Gastrocnemius medialis (tissue), 4 donors: ENCODE results near the gene PCDHB5. TPM values are rescaled to one million over a fixed set of nuclear protein-coding genes. Genes with fewer than 3 reads are reported as not detected.
"Not testable (repeated sequence)": the region's sequence is repeated elsewhere in the genome, so short reads cannot be mapped to it uniquely, and the experiment has no call there.

Source experiments
- ATAC-seq, 2 donors: fragments of 150-250 bp; one replicate each; pipeline ENCODE4 v1.9.1; 2016
- DNase-seq, 2 donors: peaks; one replicate each; pipeline ENCODE4 v3.0.0-alpha.2; 2019
- H3K27ac ChIP-seq, 4 donors: fragments of 200-600 bp; sonication (generic); 1 replicate in 1 of 4; 2 replicates in 3 of 4; pipeline ENCODE4 v1.5.1; 2016 to 2018; ENCODE audit warnings: mild to moderate bottlenecking in 2 of 4, moderate library complexity in 1 of 4
- H3K27me3 ChIP-seq, 3 donors: fragments of 200-600 bp; sonication (generic) in 2 of 3; 1 replicate in 1 of 3; 2 replicates in 2 of 3; pipeline versions ENCODE4 v1.5.1 to v1.6.0; 2016 to 2019; ENCODE audit warnings: mild to moderate bottlenecking in 1 of 3, moderate library complexity in 1 of 3
- H3K36me3 ChIP-seq, 2 donors: fragments of 200-600 bp; sonication (generic) in 1 of 2; one replicate each; pipeline ENCODE4 v1.5.1; 2017 to 2018
- H3K4me1 ChIP-seq, 2 donors: fragments of 200-600 bp; sonication (generic) in 1 of 2; one replicate each; pipeline ENCODE4 v1.5.1; 2016 to 2017; ENCODE audit warnings: mild to moderate bottlenecking in 2 of 2
- H3K4me3 ChIP-seq, 4 donors: fragments of 200-600 bp; sonication (generic) in 3 of 4; 1 replicate in 1 of 4; 2 replicates in 3 of 4; pipeline ENCODE4 v1.5.1; 2016 to 2019; ENCODE audit warnings: mild to moderate bottlenecking in 2 of 4
- H3K9me3 ChIP-seq, 3 donors: fragments of 200-600 bp; sonication (generic) in 2 of 3; 1 replicate in 1 of 3; 2 replicates in 2 of 3; pipeline ENCODE4 v1.5.1; 2016 to 2019
- POLR2A ChIP-seq, 2 donors: fragments of 450-650 bp; IDR thresholded peaks; one replicate each; pipeline ENCODE4 v1.6.1; 2017; ENCODE audit warnings: antibody characterized with exemption in 2 of 2, mild to moderate bottlenecking in 2 of 2, moderate library complexity in 2 of 2
- in situ Hi-C, 4 donors: fragments of 200-750 bp; cut with MboI; loops; one replicate each; pipeline versions ENCODE4 v1.15.0 to v1.8.0; 2017; ENCODE audit warnings: low sequenced_read_pairs in 4 of 4
- intact Hi-C: fragments of 100-400 bp; cut with DNase I; formaldehyde crosslinking; loops from one replicate; pipeline ENCODE4 v1.15.1; 2023; ENCODE audit warnings: low total_unique reads
- total RNA-seq, 4 donors: library from RNA; depleted of rRNA; stranded (reverse); fragments of >200 nt; gene quantifications; one replicate each; pipeline versions ENCODE4 v1.1.0 to v1.2.3, GENCODE V29; 2016
- TF ChIP-seq, protein P1 (sequence below), 5 experiments: fragments of 450-650 bp in 3 of 5; fragments of 200-600 bp in 2 of 5; sonication (generic) in 2 of 5; IDR thresholded peaks in 4 of 5; conservative IDR thresholded peaks in 1 of 5; 1 replicate in 4 of 5; 2 replicates in 1 of 5; pipeline ENCODE4 v1.5.1; 2016 to 2019; ENCODE audit warnings: antibody characterized with exemption in 5 of 5, mild to moderate bottlenecking in 3 of 5, moderate library complexity in 3 of 5

PCDHB5 gene
- total RNA-seq, 4 donors from 2014 or later = 0.38 to 1.5 (median 0.91) TPM

DNA sequence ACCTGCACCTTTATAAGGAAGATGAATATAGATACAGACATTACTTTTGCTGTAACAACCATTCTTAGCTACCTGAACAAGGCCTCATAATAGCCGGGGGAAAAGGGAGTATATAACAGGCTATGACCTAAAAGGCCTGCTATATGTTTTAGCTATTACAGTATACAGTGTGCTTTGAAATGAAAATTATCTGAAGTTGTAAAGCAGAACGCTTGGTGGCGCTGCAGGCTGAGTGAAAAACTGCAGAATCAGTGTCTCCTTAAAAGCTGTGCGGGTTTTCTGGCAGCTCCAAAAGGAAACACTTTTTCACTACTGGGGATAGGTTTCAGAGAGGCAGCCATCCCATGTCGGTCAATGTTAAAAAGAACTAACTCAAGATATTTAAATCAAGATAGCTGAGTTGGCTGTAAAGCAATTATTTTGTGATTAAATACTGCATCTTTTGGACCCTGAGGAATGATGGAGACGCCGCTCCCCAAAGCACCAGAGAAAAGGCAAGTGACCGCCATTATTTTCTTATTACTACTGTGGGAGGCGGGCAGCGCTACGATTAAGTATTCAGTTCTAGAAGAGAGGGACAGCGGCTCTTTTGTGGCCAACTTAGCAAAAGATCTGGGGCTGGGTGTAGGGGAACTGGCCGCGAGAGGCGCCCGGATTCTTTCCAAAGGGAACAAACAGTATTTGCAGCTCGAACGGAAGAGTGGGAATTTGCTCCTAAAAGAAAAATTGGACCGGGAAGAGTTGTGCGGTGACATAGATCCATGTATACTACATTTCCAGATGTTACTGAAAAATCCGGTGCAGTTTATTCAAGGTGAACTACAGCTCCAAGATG lies 20.8 kb downstream of the PCDHB5 start:
- H3K4me3 ChIP-seq = no peak overlapping the region

GRCh38 chr5:141157356-141157755 lies 22.4 kb downstream of the PCDHB5 start:
- intact Hi-C loops, H3K27ac ChIP-seq, DNase-seq, H3K4me3 ChIP-seq, H3K4me1 ChIP-seq, in situ Hi-C loops, H3K36me3 ChIP-seq, ATAC-seq, H3K9me3 ChIP-seq: not testable (repeated sequence)
- H3K27me3 ChIP-seq = peaks cover 0 to 10% (median 0%) of the 10 kb centered on the region in 3 donors

More for the DNA sequence above, 20.8 kb downstream of the PCDHB5 start:
- H3K9me3 ChIP-seq = peaks cover 0 to 12% (median 2%) of the 10 kb centered on the region in 3 donors
- TF ChIP-seq, protein P1, sequence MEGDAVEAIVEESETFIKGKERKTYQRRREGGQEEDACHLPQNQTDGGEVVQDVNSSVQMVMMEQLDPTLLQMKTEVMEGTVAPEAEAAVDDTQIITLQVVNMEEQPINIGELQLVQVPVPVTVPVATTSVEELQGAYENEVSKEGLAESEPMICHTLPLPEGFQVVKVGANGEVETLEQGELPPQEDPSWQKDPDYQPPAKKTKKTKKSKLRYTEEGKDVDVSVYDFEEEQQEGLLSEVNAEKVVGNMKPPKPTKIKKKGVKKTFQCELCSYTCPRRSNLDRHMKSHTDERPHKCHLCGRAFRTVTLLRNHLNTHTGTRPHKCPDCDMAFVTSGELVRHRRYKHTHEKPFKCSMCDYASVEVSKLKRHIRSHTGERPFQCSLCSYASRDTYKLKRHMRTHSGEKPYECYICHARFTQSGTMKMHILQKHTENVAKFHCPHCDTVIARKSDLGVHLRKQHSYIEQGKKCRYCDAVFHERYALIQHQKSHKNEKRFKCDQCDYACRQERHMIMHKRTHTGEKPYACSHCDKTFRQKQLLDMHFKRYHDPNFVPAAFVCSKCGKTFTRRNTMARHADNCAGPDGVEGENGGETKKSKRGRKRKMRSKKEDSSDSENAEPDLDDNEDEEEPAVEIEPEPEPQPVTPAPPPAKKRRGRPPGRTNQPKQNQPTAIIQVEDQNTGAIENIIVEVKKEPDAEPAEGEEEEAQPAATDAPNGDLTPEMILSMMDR (IDR thresholded peaks at IDR 0.05 in 4 of 5, conservative IDR thresholded peaks at IDR 0.05 in 1 of 5) = no peak
- no peak for TF ChIP-seq POLR2A (IDR thresholded peaks at IDR 0.05)
- H3K27ac ChIP-seq = no peak overlapping the region
- H3K36me3 ChIP-seq = no peaks in the 10 kb centered on the region
- intact Hi-C loops (no loop called here), in situ Hi-C loops (no loop called here)
- ATAC-seq (no peak), DNase-seq (no peak)
- no peaks in the 10 kb centered on the region for H3K4me1 ChIP-seq
- H3K27me3 ChIP-seq = peaks cover 0 to 10% (median 0%) of the 10 kb centered on the region in 3 donors

- in situ Hi-C loops, DNase-seq, intact Hi-C loops, H3K27ac ChIP-seq, ATAC-seq, H3K36me3 ChIP-seq, H3K4me3 ChIP-seq, H3K9me3 ChIP-seq, H3K4me1 ChIP-seq: not testable (repeated sequence)
- H3K27me3 ChIP-seq = peaks cover 0 to 10% (median 0%) of the 10 kb centered on the region in 3 donors
Observed at GRCh38 chr5:141157901-141158300, 22.9 kb downstream of the PCDHB5 start.

GRCh38 chr5:141172381-141173204 lies 37.6 kb downstream of the PCDHB5 start, which contains the start of gene PCDHB7:
Gene PCDHB7 (plus strand): TSS chr5:141172644. CDS start chr5:141172836, 192 bp downstream.
- DNase-seq (no peak), ATAC-seq (no peak)
- peaks cover 0 to 14% (median 7%) of the 10 kb centered on the region in 3 donors for H3K9me3 ChIP-seq
- in situ Hi-C loops = no loop called here
- H3K4me3 ChIP-seq = peak within 1 kb of the TSS in 1 of 4 donors; percentile 5
- H3K27ac ChIP-seq = no peak within 1 kb of the TSS
- TF ChIP-seq, protein P1 (IDR thresholded peaks at IDR 0.05 in 4 of 5, conservative IDR thresholded peaks at IDR 0.05 in 1 of 5) = peak in 1 of 5 experiments; percentile 33
- no peak for TF ChIP-seq POLR2A (IDR thresholded peaks at IDR 0.05)
- peaks cover 5 to 31% (median 21%) of the 10 kb centered on the region in 3 donors for H3K27me3 ChIP-seq
- intact Hi-C loops = no loop called here
- no peaks in the 10 kb centered on the region for H3K36me3 ChIP-seq
- no peaks in the 10 kb centered on the region for H3K4me1 ChIP-seq

DNA sequence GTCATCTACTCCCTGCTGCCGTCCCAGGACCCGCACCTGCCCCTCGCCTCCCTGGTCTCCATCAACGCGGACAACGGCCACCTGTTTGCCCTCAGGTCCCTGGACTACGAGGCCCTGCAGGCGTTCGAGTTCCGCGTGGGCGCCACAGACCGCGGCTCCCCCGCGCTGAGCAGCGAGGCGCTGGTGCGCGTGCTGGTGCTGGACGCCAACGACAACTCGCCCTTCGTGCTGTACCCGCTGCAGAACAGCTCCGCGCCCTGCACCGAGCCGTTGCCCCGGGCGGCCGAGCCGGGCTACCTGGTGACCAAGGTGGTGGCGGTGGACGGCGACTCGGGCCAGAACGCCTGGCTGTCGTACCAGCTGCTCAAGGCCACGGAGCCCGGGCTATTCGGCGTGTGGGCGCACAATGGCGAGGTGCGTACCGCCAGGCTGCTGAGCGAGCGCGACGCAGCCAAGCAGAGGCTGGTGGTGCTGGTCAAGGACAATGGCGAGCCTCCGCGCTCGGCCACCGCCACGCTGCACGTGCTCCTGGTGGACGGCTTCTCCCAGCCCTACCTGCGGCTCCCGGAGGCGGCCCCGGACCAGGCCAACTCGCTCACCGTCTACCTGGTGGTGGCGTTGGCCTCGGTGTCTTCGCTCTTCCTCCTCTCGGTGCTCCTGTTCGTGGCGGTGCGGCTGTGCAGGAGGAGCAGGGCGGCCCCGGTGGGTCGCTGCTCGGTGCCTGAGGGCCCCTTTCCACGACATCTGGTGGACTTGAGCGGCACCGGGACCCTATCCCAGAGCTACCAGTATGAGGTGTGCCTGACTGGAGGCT lies 39.5 kb downstream of the PCDHB5 start:
- Histone ChIP-seq H3K9me3 (peaks cover 0 to 22% (median 13%) of the 10 kb centered on the region in 3 donors), H3K27me3 (peaks cover 5 to 46% (median 22%) of the 10 kb centered on the region in 3 donors)
- H3K36me3 ChIP-seq, H3K4me1 ChIP-seq, in situ Hi-C loops, intact Hi-C loops, DNase-seq, H3K27ac ChIP-seq, H3K4me3 ChIP-seq, ATAC-seq: not testable (repeated sequence)
